HepG2 (cell line): ENCODE data around the gene SMCO4. TPM values are rescaled to one million over a fixed set of nuclear protein-coding genes. Genes with fewer than 3 reads are reported as not detected.

Experiments
- ATM ChIP-seq: fragments of 450-650 bp; IDR thresholded peaks from 2 replicates; pipeline ENCODE4 v1.7.1; 2017; ENCODE audit warnings: mild to moderate bottlenecking, borderline replicate concordance
- MATR3 ChIP-seq: sonication (generic); formaldehyde crosslinking; IDR thresholded peaks from 2 replicates; pipeline ENCODE4 v1.4.0; 2020; ENCODE audit warnings: missing genetic modification reagents
- NFAT5 ChIP-seq: sonication (generic); formaldehyde crosslinking; IDR thresholded peaks from 2 replicates; pipeline ENCODE4 v1.4.0; 2020; ENCODE audit warnings: missing genetic modification reagents
- NKX3-1 ChIP-seq: sonication (generic); formaldehyde crosslinking; IDR thresholded peaks from 2 replicates; pipeline ENCODE4 v1.5.0; 2020; ENCODE audit warnings: missing genetic modification reagents
- PHB2 ChIP-seq: fragments of 450-650 bp; IDR thresholded peaks from 2 replicates; pipeline ENCODE4 v1.6.1; 2018; ENCODE audit not compliant: partially characterized antibody
- RNF2 ChIP-seq: fragments of 450-650 bp; conservative IDR thresholded peaks from 2 replicates; pipeline ENCODE4 v1.6.1; 2016; ENCODE audit warnings: low read depth
- SP5 ChIP-seq: IDR thresholded peaks from 2 replicates; pipeline ENCODE4 v1.6.1; 2016; ENCODE audit warnings: low read depth, borderline replicate concordance
- ZBTB7B ChIP-seq: sonication (generic); formaldehyde crosslinking; IDR thresholded peaks from 2 replicates; pipeline ENCODE4 v1.4.0; 2020; ENCODE audit warnings: missing genetic modification reagents
- ZC3H13 ChIP-seq: sonication (generic); formaldehyde crosslinking; IDR thresholded peaks from 2 replicates; pipeline ENCODE4 v1.8.1; 2023; ENCODE audit warnings: mild to moderate bottlenecking, missing genetic modification reagents, moderate library complexity
- ZNF101 ChIP-seq: sonication (generic); formaldehyde crosslinking; IDR thresholded peaks from 2 replicates; pipeline ENCODE4 v1.4.0; 2020; ENCODE audit warnings: mild to moderate bottlenecking, low read depth, missing genetic modification reagents, borderline replicate concordance
- ZNF484 ChIP-seq: sonication (generic); formaldehyde crosslinking; IDR thresholded peaks from 2 replicates; pipeline ENCODE4 v1.5.1; 2020; ENCODE audit warnings: mild to moderate bottlenecking, low read depth, missing genetic modification reagents, borderline replicate concordance
- ZNF597 ChIP-seq: sonication (generic); formaldehyde crosslinking; IDR thresholded peaks from 2 replicates; pipeline ENCODE4 v1.5.0; 2020; ENCODE audit warnings: missing genetic modification reagents
- ZNF703 ChIP-seq: sonication (generic); formaldehyde crosslinking; IDR thresholded peaks from 2 replicates; pipeline ENCODE4 v1.5.1; 2020; ENCODE audit warnings: missing genetic modification reagents, mild to moderate bottlenecking, moderate library complexity, borderline replicate concordance
- ZSCAN22 ChIP-seq: sonication (generic); formaldehyde crosslinking; IDR thresholded peaks from 2 replicates; pipeline ENCODE4 v1.4.0; 2020; ENCODE audit warnings: mild to moderate bottlenecking, missing genetic modification reagents
- ZSCAN30 ChIP-seq: sonication (generic); formaldehyde crosslinking; IDR thresholded peaks from 2 replicates; pipeline ENCODE4 v1.5.0; 2020; ENCODE audit warnings: mild to moderate bottlenecking, missing genetic modification reagents
- polyA plus RNA-seq, 8 experiments: library from polyadenylated mRNA; depleted of rRNA in 3 of 8; stranded (reverse) in 7 of 8; unstranded in 1 of 8; fragments of >200 nt; fragmentation: Illumina TruSeq in 4 of 8; extraction: Trizol in 4 of 8; gene quantifications; 2 replicates each; pipeline versions ENCODE4 v1.2.1 to v1.2.3, GENCODE V29; 2011 to 2016; ENCODE audit warnings: low read depth in 4 of 8, missing spikeins in 1 of 8, mixed read lengths in 1 of 8; ENCODE audit not compliant: insufficient read depth in 1 of 8
- total RNA-seq, 5 experiments: library from RNA; depleted of rRNA; stranded (reverse); fragments of >200 nt; fragmentation: Illumina TruSeq; extraction: Trizol; gene quantifications; 2 replicates each; pipeline ENCODE4 v1.2.3, GENCODE V29; 2016; ENCODE audit warnings: low read depth in 1 of 5
- TF ChIP-seq, protein P1 (sequence below): sonication (generic); formaldehyde crosslinking; conservative IDR thresholded peaks from 2 replicates; pipeline ENCODE4 v1.4.0; 2020; ENCODE audit warnings: missing genetic modification reagents
- TF ChIP-seq, protein P2 (sequence below): sonication (generic); formaldehyde crosslinking; conservative IDR thresholded peaks from 2 replicates; pipeline ENCODE4 v1.8.0; 2022; ENCODE audit warnings: missing genetic modification reagents
- TF ChIP-seq, protein P3 (sequence below): sonication (generic); formaldehyde crosslinking; IDR thresholded peaks from 2 replicates; pipeline ENCODE4 v1.4.0; 2020; ENCODE audit warnings: missing genetic modification reagents, borderline replicate concordance
- TF ChIP-seq, protein P4 (sequence below): IDR thresholded peaks from 2 replicates; pipeline ENCODE4 v1.6.1; 2012; ENCODE audit warnings: inconsistent platforms

Gene SMCO4
- total and polyA plus RNA-seq, 2 of the 13 experiments (the other 11 are each of a cell fraction or from before 2014, with no cell fraction given), result 10.6 to 28.5 TPM

DNA sequence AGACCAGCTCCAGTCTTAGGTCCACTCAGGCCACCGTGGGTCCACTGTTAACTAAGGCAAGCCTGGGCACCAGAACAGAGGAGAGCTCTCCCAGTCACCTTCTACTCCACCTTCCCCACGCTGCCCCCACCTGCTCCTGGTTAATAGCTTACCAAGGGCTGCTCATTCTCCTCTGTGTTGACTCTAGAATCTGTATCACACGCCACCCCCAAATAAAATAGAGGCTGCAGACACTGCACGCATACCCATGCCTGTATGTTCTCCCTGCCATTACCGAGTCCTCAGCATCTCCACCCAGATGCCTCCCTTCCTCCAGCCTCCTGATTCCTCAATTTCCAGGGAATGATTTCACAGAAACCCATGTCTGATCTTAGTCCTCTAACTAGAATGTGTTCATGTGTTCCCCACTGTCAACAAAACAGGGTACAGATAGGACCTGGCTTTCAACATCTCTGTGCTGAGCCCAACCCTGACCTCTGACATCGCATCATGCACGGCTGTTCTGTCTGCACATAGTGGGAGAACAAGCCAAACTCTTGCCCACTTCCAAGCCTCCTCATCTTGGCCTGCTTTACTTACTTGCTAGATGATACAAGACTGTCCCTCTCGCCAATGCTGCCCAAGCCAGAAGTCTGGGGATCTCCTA is 49.8 kb downstream of the SMCO4 start (continued):
- TF ChIP-seq NFAT5 (CRISPR knock-in tag) (no peak), ZNF597 (CRISPR knock-in tag) (no peak), ZBTB7B (no peak), RNF2 (no peak), ZC3H13 (CRISPR knock-in tag) (no peak), ZSCAN30 (CRISPR knock-in tag) (no peak), NKX3-1 (CRISPR knock-in tag) (no peak), ZNF703 (CRISPR knock-in tag) (no peak), SP5 (CRISPR knock-in tag) (peak; percentile 65; the same call in 1 of the 2 replicates), ZSCAN22 (CRISPR knock-in tag) (no peak), PHB2 (no peak), MATR3 (no peak), ZNF484 (CRISPR knock-in tag) (no peak), ATM (no peak), ZNF101 (CRISPR knock-in tag) (no peak)
- TF ChIP-seq, protein P1, sequence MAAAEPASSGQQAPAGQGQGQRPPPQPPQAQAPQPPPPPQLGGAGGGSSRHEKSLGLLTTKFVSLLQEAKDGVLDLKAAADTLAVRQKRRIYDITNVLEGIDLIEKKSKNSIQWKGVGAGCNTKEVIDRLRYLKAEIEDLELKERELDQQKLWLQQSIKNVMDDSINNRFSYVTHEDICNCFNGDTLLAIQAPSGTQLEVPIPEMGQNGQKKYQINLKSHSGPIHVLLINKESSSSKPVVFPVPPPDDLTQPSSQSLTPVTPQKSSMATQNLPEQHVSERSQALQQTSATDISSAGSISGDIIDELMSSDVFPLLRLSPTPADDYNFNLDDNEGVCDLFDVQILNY (CRISPR knock-in tag), result no peak
- TF ChIP-seq, protein P2, sequence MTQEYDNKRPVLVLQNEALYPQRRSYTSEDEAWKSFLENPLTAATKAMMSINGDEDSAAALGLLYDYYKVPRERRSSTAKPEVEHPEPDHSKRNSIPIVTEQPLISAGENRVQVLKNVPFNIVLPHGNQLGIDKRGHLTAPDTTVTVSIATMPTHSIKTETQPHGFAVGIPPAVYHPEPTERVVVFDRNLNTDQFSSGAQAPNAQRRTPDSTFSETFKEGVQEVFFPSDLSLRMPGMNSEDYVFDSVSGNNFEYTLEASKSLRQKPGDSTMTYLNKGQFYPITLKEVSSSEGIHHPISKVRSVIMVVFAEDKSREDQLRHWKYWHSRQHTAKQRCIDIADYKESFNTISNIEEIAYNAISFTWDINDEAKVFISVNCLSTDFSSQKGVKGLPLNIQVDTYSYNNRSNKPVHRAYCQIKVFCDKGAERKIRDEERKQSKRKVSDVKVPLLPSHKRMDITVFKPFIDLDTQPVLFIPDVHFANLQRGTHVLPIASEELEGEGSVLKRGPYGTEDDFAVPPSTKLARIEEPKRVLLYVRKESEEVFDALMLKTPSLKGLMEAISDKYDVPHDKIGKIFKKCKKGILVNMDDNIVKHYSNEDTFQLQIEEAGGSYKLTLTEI (CRISPR knock-in tag), result no peak
- TF ChIP-seq, protein P3, sequence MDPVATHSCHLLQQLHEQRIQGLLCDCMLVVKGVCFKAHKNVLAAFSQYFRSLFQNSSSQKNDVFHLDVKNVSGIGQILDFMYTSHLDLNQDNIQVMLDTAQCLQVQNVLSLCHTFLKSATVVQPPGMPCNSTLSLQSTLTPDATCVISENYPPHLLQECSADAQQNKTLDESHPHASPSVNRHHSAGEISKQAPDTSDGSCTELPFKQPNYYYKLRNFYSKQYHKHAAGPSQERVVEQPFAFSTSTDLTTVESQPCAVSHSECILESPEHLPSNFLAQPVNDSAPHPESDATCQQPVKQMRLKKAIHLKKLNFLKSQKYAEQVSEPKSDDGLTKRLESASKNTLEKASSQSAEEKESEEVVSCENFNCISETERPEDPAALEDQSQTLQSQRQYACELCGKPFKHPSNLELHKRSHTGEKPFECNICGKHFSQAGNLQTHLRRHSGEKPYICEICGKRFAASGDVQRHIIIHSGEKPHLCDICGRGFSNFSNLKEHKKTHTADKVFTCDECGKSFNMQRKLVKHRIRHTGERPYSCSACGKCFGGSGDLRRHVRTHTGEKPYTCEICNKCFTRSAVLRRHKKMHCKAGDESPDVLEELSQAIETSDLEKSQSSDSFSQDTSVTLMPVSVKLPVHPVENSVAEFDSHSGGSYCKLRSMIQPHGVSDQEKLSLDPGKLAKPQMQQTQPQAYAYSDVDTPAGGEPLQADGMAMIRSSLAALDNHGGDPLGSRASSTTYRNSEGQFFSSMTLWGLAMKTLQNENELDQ (CRISPR knock-in tag), result no peak
- TF ChIP-seq, protein P4, sequence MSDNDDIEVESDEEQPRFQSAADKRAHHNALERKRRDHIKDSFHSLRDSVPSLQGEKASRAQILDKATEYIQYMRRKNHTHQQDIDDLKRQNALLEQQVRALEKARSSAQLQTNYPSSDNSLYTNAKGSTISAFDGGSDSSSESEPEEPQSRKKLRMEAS, result no peak
